GM19455 (cell line): ENCODE data around the gene MESP1.

ENCODE experiments used
- ATAC-seq: cut with Tn5 transposase; IDR thresholded peaks from one replicate; pipeline ENCODE4 v1.9.1; 2021; ENCODE audit not compliant: unreplicated experiment

The MESP1 gene

GRCh38 chr15:89781891-89782618, 31.0 kb upstream of the MESP1 start:
- no peak for ATAC-seq

DNA sequence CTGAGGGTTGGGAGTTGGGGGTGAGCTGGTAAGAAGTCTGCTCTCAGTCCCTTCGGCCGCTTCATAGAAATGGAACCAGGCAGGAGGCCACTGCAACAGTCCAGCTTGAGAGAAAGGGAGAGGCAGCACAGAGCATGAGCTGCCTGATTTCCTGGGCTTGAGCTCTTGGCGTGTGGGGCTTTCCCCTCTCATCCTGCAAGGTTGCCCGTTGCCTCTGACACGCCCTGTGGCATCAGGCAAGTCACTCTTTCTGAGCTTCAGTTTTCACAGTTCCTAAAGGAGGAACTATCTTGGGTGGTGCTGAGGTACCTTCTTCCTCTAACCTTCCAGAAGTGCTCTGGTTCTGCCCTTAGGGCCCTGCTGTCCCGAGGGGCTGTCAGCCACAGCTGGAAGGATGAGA, 30.0 kb upstream of the MESP1 start:
- no peak for ATAC-seq

DNA sequence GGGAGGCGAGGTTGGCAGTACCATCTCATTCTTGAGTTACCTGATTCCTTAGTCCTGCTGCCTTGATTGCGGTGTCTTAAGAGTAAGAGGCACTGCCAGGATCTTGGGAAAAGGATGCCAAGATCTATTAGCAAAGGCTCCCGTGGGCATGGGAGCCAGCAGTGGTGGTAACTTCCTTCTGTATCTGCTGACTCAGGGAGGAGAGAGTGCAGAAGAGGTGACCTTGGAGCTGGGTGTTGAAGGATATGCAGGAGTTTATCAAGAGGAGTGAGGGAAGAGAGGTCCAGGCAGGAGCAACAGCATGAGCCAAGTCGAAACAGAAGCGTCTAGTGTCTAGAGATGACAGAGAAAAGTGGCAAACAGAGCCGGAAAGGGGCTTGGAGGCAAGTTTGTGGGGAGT, 29.6 kb upstream of the MESP1 start:
- no peak for ATAC-seq

DNA sequence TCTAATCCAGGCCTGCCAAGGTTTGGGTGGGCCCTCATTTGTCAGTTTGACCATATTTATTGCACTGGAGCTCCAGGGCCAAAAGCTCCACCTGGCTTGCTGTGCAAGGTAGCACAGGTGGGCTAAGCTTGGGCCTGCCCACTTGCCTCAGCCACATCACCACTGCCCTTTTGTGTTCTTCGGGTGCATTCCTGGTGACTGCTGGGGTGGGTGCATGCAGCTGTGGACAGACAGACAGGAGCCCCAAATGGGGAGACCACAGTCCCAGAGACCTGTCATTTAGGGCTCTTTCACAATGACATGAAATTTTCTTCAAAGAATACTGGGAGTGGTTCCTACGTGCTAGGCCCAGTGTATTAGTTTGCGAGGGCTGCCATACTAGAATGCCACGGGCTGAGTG, 27.8 kb upstream of the MESP1 start:
- no peak for ATAC-seq

DNA sequence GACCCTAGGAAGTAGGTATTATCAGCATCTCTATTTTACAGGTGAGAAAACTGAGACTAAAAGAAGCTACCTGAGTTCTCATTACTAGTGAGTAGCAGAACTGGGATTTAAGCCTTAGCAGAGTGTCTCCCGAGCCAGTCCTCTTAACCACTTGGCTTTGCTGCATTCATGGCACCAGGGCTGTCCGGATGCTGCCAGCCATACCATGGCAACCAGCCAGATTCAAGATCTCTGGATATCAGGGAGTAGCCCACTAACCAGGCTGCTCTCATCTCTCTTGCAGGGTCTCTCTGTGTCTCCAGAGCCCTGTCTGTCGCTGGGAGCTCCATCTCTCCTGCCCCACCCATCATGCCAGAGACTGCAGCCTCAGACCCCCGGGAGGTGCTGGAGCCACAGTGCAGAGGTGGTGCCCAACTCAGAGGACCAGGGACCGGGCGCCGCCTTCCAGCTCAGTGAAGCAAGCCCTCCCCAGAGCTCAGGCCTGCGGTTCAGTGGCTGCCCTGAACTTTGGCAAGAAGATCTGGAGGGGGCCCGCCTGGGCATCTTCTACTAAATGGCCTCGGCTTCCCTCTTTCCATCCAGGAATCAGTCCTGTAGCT, 26.8 kb upstream of the MESP1 start:
- no peak for ATAC-seq

GRCh38 chr15:89777073-89777751, 26.2 kb upstream of the MESP1 start:
- no peak for ATAC-seq

- ATAC-seq, result peak; percentile 60
These were observed 25.4 kb upstream of the MESP1 start, which contains the start of gene MESP2 for GRCh38 chr15:89776274-89777072. Gene MESP2 (plus strand): TSS chr15:89776332. CDS start chr15:89776358, 26 bp downstream.

DNA sequence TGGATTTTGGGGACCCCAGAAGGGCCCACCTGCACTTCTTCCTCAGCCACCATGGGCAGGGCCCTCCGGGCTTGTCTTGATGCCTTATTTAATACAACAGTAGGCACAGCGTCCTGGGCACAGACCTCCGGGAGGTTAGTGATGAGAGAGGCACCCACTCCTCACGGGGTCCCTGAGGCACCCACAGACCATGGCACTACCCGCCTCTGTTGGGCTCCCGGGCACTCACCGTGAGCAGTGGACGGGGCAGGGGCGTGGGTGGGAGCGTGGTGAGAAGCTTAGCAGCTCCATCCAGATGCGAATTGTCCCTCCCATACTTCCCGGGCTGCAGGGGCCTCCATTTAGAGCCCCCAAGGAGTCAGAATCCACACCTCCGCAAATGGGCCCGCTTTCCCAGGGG, 24.8 kb upstream of the MESP1 start:
- ATAC-seq, result no peak

DNA sequence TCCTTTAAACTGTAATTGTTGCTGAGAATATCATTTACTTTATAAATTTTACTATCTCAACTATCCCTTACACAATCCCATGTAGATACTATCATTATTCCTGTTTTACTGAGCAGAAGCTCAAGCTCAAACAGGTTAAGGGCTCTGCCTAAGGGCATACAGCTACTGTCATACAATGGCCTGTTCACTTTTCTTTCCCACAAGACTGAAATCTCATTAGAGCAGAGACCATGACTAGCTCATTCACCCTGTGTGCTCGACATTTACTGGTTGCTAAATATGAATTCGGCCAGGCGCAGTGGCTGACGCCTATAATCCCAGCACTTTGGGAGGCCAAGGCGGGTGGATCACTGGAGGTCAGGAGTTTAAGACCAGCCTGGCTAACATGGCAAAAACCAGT, 23.4 kb upstream of the MESP1 start:
- no peak for ATAC-seq

GRCh38 chr15:89772932-89773583, 22.0 kb upstream of the MESP1 start:
- no peak for ATAC-seq

DNA sequence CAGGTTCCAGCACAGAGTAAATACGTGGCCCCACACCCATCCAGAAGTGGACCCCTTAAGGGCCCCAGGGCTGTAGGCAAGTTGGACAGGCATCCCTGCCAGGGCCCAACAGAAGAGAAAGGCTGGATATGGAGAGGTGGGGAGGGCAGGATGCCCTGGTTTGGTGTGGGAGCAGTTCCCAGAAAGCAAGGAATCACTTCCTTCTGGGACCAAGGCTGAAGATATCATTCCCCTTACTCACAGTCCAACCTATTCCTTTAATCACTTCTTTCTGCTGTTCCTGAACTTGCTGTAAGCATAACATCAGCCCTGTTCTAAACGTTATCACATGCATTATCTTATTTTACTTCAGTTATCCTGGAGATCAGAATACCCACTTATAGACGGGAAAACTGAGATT, 19.0 kb upstream of the MESP1 start:
- no peak for ATAC-seq

DNA sequence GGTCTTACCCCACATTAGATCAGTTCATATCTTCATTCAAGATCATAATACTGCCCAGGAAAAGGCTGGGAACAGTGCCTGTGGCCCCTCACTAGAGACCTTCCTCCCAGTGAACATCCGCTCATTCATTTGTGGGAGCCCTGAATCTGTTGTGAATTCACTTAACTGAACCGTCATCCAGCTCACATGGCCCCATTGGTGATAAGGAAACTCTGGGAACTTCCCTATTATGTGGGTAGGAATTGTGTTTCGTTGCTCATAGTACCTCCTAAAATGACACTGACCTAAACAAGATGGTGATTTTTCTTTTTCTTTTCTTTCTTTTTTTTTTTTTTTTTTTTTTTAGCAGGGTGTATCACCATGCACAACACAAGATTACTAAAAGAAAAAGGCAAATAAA, 18.3 kb upstream of the MESP1 start:
- no peak for ATAC-seq

DNA sequence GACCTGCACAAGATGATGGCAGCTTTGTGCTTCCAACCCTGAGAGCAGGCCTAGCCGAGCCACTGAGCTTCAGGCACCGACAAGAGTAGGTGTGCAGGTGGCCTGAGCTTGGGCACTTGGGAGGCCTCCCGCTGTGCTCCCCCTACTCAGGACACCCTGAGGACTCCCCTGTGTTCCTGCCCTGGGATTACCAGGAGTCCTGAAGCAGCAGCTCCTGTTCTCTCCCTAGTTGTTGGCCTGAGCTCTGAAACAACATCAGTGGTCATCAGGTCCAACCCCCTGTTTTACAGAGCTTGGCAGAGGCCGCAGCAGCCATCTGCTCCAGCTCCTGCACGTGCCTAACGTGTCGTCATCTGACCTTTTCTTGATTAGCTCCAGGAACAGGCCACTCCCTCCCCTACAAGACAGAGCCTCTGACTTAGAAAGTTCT, 17.0 kb upstream of the MESP1 start:
- no peak for ATAC-seq

GRCh38 chr15:89767411-89767915, 16.4 kb upstream of the MESP1 start:
- ATAC-seq, result no peak

DNA sequence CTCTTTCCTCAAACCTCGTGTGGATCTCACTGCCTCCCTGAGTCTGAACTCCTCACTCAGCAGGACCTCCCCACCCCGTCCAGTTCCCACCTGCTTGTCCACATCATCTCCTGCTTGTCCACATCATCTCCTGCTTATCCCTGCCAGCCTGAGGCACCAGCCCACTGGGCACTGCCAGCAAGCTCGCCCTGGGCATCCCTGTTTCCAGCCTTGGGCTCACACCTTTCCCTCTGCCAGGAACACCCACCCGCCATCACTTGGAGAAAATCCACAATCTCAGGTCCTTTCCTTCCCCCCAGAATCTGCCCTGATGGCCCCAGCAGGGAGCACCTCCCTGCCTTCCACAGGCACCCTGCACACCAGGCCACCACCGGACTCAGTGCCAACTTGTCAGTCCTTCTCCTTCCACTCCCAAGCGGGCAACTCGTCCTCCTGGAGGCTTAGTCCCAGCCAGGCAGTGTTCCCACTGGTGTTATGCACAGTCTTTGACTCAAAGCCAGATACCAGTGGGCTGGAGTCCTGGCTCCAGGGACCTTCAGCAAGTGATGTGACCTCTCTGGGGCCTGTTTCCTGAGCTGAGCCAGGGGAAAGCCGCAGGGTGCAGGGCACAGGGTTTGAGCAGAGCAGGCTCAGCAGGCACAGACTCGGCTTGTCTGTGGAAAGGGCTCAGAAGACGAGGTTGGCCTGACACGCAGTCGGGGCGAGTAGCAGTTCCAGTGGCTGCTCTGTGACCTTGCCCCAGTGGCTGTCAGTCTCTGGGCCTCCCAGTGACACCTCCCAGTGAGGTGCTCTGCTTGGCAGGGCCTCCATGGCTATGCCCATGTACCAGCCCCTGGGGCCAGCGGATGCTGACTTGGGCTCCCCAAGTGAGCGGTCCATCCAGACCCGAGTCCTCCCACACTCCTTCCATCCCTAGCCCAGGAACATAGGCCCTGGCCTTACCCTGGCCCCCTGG, 15.6 kb upstream of the MESP1 start:
- ATAC-seq, result no peak

GRCh38 chr15:89765694-89766093, 14.6 kb upstream of the MESP1 start:
- no peak for ATAC-seq

DNA sequence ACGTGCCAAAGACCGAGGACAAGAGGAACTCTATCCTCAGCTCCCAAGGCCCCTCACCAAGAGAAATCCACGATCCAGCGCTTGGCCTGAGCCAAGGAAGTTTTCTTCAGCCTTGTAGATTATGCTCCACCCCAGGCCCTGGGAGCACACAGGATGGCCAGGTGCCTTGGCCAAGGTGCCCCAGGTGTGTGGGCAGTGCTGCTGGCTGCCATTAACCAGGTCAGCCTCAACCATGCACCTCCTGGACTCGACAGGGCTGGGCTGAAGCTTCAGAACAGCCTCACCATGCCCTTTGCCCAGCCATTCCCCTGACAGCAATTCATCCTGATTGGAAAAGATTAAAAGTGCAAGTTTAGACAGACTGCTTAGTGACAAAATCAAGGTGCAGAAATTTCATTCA, 10.9 kb upstream of the MESP1 start:
- ATAC-seq, result no peak

GRCh38 chr15:89761009-89761831, 10.2 kb upstream of the MESP1 start:
- ATAC-seq, result no peak
